Stimulated activated CD8-positive, alpha-beta memory T cell treated with anti-CD3 and anti-CD28 coated beads, Interleukin-12 subunit alpha, Interleukin-12 subunit beta, amount 100 ng/mL, for 1 hour (primary cell): ENCODE data around the gene ATP2A2.
"Not testable (repeated sequence)": the region's sequence is repeated elsewhere in the genome, so short reads cannot be mapped to it uniquely, and the experiment has no call there.

Experiments
- DNase-seq: peaks from one replicate; pipeline ENCODE4 v3.0.0-alpha.2; 2020; ENCODE audit warnings: low read depth

The ATP2A2 gene

DNA sequence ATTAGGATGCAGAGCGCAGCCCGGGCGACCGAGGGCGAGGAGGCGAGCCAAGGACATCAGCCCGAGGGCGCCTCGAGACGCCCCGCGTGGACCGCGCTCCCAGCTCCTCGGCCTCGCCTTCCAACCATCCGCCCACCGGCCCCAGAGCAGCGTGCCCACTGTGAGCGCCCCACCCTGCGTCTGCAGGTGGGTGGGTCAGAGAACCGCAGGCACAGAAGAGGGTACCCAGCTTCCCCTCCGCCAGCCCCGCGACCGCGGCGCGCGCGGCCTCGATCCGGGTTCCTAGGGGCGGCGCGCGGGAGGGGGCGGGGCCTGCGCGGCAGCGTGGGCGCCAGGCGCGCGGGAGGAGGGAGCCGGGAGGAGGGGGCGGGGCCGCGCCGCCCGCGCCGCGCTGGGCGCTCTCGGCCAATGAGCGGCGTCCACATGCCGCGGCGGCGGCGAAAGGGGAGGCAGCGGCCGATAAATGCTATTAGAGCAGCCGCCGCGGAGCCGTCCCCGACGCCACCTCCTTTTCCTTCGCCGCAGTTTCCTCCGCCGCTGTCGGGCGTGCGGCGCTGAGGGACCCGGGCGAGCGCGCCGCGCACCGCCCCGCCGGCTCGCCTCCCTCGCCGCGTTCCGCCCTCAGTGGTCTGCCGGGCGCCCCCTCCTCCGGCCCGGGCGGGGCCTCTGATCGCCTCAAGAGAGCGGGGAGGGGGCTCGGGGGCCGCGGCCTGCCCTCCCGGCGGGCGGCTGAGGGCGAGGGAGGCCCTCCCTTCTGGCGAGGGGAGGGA lies at the start of gene ATP2A2:
TSS of gene ATP2A2 (plus strand) at position 469 of the 770 bp plus-strand sequence. CDS start 543 bp downstream, outside the sequence.
- DNase-seq = peak; percentile 78

DNA sequence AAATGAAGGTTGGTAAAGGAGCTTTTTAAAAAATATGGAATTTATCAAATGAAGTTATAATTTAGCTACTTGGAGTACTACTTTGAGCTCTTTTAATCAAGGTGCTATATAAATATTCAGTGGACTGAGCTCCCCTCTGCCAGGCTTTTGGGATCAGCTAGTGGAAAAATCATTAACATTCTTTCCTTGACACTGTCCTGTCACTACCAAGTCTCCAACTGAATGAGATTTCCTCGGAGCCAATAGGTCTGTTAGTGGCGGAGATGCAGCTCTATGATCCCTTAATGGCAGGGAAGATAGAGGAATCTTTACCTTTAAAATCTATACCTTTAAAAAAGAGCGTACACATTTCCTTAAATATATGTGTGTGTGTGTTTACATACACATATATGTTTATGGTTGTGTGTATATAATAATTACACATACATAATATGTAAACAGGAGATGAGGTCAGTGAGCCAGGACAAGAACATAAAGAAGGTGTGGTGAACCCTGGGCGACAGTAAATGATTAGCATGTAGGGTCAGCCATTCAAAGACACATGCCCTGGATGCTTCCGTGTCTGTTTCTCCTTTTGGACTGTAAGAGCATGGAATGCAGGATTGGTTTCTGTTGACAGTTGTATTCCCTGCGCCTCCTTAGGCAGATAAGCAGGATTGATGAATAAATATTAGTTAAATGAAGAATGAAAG lies 47.7 kb upstream of the ATP2A2 start:
- DNase-seq = no peak

DNA sequence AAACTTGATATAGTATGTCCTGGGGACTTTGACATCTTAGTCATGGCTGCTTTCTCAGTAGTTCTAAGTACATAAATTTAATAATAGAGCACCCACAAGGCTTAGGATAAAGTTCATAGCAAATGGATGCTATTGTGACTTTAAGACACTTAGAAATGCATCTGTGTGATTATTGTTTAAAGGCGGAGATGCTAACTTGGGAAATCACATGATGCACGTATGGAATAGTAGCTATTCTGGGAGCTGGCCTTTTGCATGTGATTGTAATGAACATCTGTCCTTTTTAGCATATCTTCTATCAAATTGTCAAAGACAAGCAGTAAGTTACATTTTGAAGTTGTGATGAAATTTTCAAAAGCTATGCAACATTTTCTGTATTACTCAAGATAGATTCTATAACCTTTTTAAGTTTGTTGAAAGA lies 46.7 kb upstream of the ATP2A2 start:
- DNase-seq = no peak

DNA sequence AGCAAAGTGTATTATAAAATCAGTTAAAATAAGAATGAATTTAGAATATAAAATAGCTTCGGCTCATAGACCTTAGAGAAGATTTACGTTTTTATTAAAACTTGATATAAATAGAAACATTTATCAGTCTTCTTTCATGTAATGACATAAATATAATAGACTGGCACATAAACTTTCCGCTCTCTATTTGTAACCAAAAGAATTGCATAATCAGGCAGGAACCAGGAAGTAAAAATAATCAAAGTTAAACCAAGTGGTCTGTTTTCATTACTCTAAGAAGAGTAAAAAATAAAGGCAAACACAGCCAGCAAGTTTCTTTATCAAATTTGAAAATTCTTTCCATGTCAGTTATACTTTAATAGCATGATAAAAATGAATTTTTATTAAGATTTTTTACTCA lies 46.3 kb upstream of the ATP2A2 start:
- DNase-seq = no peak

DNA sequence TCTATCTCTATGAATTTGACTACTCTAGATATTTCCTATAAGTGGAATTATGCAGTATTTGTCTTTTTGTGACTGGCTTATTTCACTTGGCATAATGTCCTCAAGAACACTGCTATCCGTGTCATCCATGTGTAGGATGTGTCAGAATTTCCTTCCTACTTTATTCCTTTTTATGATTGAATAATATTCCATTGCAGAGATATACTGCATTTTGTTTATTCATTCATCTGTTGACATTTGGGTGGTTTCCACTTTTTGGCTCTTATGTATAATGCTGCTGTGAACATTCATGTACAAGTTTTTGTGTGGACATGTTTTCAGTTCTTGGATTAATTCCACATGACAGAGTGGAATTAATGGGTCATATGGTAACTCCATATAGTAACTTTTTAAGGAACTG lies 45.7 kb upstream of the ATP2A2 start:
- no peak for DNase-seq

DNA sequence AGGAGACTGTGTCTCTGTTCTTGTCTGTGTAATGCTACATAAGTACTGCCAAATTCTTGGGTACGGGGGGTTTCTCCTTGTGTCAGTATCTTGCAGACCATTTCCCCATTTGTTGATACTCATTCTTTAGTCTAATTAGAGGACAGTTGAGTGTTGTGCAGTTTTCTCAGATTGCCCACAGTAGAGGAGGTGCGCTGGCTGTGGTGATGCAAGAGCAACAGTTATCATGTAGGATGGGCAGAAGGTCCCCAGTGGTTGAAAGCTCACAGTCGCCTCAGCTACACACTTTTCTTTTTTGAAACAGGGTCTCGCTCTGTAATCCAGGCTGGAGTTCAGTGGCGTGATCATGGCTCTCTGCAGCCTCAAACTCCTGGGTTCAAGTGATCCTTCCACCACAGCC lies 37.8 kb upstream of the ATP2A2 start:
- no peak for DNase-seq

DNA sequence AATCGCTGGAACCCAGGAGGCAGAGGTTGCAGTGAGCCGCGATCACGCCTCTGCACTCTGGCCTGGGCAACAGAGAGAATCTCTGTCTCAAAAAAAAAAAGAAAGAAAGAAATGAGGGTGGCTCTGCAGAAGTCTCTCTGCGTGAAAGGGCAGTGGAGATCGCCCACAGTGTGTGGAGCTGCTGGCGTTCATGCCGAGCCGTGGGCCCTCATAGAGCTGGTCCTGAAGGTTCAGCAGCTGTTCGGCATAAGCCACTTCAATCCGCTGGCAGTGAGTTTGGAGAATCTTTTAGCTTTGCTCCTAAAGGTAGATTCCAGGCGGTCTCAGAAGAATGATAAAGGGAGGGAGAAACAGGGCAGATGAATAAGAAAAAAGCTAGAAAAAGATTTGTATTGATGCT lies 36.7 kb upstream of the ATP2A2 start:
- DNase-seq = no peak

DNA sequence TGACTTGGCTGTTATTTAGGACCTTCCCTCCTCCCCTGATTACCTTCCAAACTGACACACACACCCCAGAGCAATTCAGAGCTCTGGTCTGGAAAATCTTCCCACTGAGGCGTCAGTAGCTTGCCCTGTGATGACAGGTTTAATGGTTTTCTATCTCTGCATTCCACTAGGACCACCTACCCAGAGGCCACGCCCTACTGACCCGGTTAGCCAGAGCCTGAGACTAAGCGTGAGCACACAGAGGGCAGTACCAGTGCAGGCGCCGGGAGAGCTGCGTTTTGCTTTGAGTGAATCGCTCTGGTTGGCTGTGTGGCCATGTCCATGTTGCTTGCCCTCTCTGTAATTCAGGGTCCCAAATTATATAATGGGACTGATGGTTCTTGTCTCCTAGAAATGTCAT lies 36.2 kb upstream of the ATP2A2 start:
- DNase-seq = no peak

DNA sequence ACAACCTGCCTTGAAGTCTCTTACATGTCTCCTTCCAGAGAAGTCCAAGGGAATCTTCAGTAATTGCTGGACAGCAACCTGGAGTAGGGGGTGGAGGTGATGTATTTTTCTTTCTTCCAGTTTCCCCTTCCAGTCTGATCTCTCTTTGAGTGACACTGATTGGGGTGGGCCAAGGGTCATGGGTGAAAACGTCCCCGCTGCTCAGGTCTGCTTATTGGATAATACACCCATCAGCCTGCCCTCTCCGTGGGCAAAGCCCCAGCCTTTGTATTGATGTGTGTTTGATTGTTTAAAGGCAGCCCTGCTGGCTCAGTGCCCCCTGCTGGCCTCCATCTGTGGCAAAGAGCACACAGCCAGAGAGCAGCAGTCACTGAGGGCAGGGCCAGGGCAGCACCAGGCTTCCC lies 35.7 kb upstream of the ATP2A2 start:
- DNase-seq = peak; percentile 22

DNA sequence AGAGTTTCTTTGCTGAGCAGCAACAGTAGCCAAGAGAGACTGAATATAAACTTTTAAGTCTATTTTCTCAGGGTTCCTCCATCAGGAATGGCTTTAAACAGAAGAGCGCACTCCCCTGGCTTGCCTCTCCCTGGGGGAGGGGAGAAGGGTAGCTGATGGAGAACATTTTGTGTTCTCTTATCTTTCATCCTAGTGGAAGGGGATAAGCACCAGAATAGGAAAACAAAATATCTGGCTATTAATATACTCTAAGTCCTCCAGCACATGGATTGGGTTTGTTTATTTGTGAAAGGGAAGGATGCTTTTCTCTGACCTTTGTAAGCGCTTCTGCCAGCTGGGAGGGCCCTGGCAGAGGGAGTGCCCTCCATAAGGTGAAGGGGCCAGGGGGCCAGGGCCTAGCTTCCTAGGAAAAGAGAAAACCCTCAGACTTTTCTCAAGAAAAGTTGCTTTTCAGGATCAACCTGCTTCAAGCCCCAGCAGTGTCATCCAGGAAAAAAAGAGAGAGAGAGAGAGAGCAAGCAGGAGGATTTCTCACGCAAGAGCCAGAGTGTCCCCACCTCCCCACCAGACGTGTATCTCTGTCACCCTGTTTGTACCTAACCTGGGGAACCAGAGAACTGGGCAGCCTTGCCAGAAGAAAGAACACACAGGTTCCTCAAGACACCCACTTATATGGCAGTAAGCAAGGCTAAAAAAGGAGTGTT lies 34.3 kb upstream of the ATP2A2 start:
- DNase-seq = no peak

DNA sequence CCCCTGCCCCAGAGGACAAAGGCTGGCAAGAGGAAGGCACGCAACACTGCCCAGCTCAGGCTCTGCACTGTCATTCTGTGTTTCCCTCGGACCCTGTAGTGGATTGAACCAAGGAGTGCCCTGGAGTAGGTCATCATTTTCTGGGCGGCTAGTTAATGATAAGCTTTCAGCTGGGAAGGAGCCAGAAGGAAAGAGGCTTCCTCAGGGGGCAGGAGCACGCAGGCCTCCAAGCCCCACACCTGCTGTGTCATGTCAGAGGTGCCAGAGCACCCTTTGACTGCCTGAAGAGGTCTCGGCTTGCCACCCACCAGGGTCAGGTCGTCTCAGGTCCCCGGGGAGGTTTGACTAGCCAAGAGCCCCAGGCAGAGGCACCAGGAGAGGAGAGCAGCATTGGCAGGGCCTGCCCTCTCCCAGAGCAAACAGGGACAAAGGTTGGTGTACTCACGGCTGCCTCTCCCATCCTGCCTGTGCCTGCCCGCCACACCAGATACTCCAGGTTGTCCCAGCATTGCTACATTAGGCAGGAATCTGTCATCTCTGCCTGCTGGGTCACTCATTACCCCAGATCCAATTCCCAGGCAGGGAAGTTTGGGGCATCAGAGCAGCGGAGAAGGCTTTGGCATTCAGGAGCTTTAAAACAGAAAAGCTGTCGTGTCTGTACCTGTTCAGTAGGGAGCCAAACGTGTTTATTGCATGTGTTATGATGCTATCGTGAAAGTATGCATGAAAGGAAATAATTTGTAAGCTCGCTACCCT lies 33.5 kb upstream of the ATP2A2 start:
- no peak for DNase-seq

DNA sequence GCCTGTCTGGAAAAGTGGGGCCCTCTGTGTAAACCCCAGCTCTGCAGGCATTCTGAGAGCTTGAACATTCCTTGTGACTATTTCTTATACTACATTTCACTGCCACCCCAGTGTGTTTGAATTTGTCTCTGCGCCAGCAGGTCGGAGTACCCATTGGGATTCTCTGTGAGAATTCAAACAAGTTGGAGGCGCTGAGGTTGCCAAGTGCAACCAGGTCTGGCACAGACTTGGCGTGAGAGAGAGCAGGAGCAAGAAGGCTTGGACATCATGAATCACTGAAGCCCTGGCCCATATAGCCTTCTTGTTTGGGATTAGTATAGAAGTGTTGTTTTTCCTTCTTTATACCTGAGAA lies 33.0 kb upstream of the ATP2A2 start:
- no peak for DNase-seq

DNA sequence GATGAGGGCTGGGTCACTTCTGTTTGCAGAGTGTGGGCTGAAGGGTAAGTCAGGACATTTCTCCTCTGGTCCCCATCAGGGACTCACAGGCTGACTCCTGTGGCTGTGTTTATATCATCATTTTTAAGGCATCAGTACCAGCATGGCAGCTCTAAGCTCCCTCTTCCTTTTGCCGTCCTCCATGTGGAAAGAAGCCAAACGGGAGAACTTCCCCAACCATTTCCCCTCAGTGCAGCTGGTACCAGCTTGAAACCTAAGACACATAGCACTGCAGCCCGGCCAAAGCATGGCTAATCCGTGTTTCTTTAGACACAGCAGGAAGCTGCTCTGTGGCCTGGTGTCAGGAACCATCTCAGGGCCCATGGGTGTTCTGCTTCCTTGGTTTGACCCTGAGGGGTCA lies 31.9 kb upstream of the ATP2A2 start:
- DNase-seq = no peak

DNA sequence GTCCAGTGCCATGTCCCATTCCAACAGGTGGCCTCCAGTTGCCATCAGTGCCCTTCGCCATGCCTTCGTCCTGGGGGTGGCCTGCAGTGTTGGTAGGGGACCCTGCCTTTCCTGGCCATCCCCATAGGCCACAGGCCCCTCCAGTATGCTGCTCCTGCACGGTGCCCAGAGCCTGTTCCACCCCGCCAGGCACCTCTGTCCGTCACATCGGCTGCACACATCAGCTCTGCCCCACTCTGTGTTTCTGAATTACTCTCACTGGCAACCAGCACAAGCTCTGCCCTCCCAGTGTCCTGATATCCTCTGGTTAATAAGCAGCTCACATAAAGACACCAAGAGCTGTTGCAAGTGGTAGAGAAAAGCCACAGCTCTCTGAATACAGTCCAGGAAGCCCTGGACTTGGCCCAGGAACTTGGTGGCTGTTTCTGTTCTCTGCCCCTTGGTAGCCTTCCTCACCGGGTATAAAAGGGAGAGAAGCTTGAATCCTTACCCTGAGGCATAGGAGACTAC lies 31.3 kb upstream of the ATP2A2 start:
- no peak for DNase-seq

DNA sequence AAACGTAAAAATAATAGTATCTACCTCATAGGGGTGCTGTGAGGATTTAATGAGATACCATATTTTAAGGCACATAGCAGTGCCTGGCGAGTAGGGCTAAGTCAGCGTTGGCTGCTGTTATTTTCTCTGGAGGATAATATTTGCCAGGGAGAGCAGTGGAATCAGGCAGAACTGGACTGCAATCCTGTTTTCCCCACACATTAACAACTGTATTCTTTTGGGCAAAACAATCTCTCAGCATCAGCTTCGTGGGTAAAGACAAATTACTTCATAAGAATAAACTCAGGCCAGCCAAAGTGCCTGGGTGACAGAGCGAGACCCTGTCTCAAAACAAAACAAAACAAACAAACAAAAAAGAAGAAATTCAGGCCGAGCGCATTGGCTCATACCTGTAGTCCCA lies 29.7 kb upstream of the ATP2A2 start:
- DNase-seq = no peak

DNA sequence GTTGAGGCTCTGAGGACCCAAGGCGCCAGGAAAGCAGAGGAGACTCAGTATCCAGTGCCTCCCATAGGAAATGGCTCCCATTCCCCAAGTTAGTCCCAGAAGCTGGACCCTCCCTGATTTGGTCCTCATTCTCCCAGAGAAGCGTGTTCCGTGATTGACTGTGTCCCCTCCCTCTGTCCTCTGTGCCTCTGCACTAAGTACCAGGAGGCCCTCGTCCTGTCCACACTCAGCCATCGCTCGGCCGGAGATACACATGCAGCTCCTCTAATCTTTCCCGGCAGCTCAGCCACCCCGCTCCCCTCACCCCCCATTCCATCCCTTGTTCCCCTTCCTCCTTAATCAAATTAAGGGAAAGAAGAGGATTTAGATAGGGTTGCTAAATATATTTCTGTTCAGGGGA lies 28.3 kb upstream of the ATP2A2 start:
- no peak for DNase-seq

DNA sequence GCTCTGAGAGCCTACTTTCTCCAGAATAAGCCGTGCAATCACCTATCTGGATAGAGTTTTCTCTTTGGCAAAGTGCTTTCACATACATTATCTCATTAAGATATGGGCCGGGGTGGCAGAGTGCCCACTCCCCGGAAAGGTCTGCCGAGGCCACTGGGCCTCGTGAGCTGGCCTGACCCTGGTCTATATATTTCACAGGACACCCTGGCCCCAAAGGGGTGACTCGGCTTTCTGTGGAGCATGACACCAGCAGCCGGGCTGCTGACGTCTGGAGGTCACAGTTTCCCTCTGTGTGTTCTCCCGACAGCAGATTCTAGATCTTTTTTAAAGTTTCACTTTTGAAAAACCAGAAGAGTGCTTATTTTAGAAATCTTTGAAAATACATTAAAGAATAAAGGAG lies 27.9 kb upstream of the ATP2A2 start:
- DNase-seq = no peak

DNA sequence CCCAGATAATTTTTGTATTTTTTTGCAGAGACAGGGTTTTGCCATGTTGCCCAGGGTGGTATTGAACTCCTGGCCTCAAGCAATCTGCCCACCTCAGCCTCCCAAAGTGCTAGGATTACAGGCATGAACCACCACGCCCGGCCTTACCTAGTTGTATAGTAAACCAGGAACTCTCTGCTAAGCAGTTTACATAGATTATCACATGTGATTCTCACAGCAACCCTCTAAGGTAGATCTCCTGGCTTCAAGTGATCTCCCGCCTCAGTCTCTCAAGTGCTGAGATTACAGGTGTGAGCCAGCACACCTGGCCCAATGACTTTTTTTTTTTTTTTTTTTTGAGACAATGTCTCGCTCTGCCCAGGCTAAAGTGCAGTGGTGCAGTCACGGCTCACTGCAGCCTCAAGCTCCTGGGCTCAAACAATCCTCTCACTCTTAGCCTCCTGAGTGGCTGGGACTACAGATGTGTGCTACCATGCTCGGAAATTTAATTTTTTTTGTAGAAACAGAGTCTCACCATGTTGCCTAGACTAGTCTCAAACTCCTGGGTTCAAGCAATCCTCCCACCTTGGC lies 26.0 kb upstream of the ATP2A2 start:
- DNase-seq = no peak

DNA sequence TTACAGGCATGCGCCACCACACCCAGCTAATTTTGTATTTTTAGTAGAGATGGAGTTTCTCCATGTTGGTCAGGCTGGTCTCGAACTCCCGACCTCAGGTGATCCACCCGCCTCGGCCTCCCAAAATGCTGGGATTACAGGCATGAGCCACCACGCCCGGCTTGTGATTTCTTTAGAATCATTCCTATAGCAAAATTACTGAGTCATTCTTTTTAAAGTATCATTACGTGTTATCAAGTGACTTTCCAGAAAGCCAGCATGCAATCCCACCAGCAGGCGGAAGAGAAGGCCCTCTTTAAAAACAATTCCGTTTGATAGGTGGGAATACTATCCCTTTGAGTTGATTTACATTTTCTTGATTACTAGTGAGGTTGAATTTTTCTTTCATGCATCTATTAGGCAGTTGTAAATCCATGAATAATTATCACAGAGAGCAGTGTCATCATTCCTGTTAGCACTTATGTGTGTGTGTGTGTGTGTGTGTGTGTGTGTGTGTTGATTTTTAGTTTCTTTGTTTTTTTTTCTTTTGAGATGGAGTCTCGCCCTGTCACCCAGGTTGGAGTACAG lies 25.1 kb upstream of the ATP2A2 start:
- not testable (repeated sequence) for DNase-seq

DNA sequence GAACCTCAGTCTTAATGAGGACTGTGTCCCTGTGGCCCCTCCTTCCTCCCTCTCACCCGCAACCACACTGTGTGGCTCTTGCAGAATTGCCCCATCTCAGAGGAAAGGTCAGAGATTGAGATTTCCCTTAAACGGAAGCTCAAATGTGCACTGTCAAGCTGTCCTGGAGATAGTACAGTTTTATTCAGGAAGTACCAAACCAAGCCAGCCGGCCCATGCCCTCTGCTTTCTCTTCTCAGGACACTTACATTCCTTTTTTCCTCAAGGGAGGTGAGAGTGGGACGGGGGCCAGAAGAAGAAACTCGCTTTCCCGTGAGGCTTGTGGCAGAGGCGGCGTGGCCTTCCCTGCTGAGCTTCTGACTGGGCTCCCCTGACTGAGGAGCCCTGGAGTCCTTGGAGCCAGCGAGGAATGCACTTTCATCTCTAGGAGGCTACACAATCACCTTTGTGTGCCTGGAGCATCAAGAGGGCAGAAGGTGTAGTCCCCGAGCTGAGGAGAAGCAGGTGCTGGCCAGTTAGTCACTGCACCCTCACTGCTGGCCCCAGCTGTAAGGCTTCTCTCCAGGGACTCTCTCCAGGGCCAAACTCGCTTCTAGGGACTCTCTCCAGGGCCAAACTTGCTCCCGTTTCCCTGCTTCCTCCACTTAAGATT lies 24.1 kb upstream of the ATP2A2 start:
- DNase-seq = no peak

DNA sequence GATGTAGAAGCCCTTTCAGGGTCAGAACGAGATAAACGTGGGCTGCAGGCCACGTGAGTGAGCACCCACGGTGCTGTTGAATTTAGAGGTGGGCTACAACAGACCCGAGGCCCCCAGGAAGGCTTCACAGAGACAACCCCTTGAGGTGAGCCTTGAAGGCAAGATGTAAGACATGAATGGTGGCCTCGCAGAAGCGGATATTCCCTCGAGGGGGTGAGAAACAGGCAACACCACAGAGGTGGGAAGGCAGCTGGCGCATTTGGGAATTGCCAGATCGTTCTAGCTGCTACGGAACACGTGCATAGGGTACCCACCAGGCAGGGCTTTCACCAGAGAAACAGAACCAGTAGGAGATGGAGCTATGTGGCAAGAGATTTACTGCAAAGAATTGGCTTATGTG lies 22.6 kb upstream of the ATP2A2 start:
- no peak for DNase-seq
